ENCODE data around the gene FKBP1A.

- no peak for TF ChIP-seq NFIC (IDR thresholded peaks at IDR 0.05)
- no peak for TF ChIP-seq GATAD2B (IDR thresholded peaks at IDR 0.05; ENCODE audit: borderline replicate concordance)
- TF ChIP-seq EP400 (IDR thresholded peaks at IDR 0.05): no peak
- no peak for TF ChIP-seq GABPB1 (CRISPR knock-in tag; IDR thresholded peaks at IDR 0.05)
- no peak for TF ChIP-seq CREB1 (IDR thresholded peaks at IDR 0.05)
- no peak for TF ChIP-seq CREB1 (CRISPR knock-in tag; IDR thresholded peaks at IDR 0.05)
- TF ChIP-seq ZNF121 (CRISPR knock-in tag; conservative IDR thresholded peaks at IDR 0.05): no peak
Observed at GRCh38 chr20:1437235-1437904, 44.5 kb upstream of the FKBP1A start.

Measured in K562 (cell line).